H1 (cell line): Measurements from ENCODE around the gene ZNF649. TPM values are rescaled to one million over a fixed set of nuclear protein-coding genes. Genes with fewer than 3 reads are reported as not detected.

ENCODE experiments used
- CEBPB ChIP-seq: IDR thresholded peaks from 2 replicates; pipeline ENCODE4 v1.6.1; 2012; ENCODE audit warnings: low read depth, low read length
- CHD2 ChIP-seq: IDR thresholded peaks from 2 replicates; pipeline ENCODE4 v1.6.1; 2012; ENCODE audit warnings: low read length, improper control_type of control experiment
- CHD7 ChIP-seq: fragments of 300-600 bp; sonication (generic); IDR thresholded peaks from 2 replicates; pipeline ENCODE4 v1.7.1; 2012; ENCODE audit warnings: low read length, moderate library complexity, mild to moderate bottlenecking, inconsistent platforms; ENCODE audit not compliant: insufficient replicate concordance
- CREB1 ChIP-seq: IDR thresholded peaks from 2 replicates; pipeline ENCODE4 v1.6.1; 2012; ENCODE audit warnings: inconsistent platforms
- FOSL1 ChIP-seq: IDR thresholded peaks from 2 replicates; pipeline ENCODE4 v1.6.1; 2011; ENCODE audit warnings: mild to moderate bottlenecking, low read depth, low read length, moderate library complexity; ENCODE audit not compliant: insufficient read depth
- HDAC2 ChIP-seq, 2 experiments: fragments of 300-600 bp in 1 of 2; sonication (generic) in 1 of 2; IDR thresholded peaks; 2 replicates each; pipeline ENCODE4 v1.6.1; 2011 to 2012; ENCODE audit warnings: low read depth in 2 of 2, low read length in 2 of 2, mild to moderate bottlenecking in 2 of 2, moderate library complexity in 2 of 2, borderline replicate concordance in 1 of 2, inconsistent platforms in 1 of 2
- JUN ChIP-seq: IDR thresholded peaks from 2 replicates; pipeline ENCODE4 v1.6.1; 2011; ENCODE audit warnings: low read depth, mild to moderate bottlenecking, improper control_type of control experiment, low read length
- RNF2 ChIP-seq: fragments of 200-900, 300-1000 bp; sonication (generic); IDR thresholded peaks from 2 replicates; pipeline ENCODE4 v1.7.1; 2016; ENCODE audit warnings: borderline replicate concordance, low read depth, mild to moderate bottlenecking, antibody characterized with exemption, low read length; ENCODE audit not compliant: poor library complexity, severe bottlenecking; ENCODE audit errors: missing control alignments
- TEAD4 ChIP-seq: IDR thresholded peaks from 2 replicates; pipeline ENCODE4 v1.6.1; 2012; ENCODE audit warnings: low read depth, low read length, inconsistent platforms, mixed read lengths
- USF2 ChIP-seq: IDR thresholded peaks from 2 replicates; pipeline ENCODE4 v1.6.1; 2011; ENCODE audit warnings: low read length, improper control_type of control experiment
- YY1 ChIP-seq: IDR thresholded peaks from 2 replicates; pipeline ENCODE4 v1.6.1; 2011; ENCODE audit warnings: low read depth, mild to moderate bottlenecking, low read length
- polyA plus RNA-seq, 7 experiments: library from polyadenylated mRNA; depleted of rRNA in 3 of 7; stranded (reverse) in 5 of 7; unstranded in 2 of 7; fragments of >200 nt in 5 of 7; fragments of 200-250 nt in 2 of 7; gene quantifications; 1 replicate in 5 of 7; 2 replicates in 1 of 7; 4 replicates in 1 of 7; pipeline versions ENCODE4 v1.2.1 to v1.2.3, GENCODE V29; 2011 to 2013; ENCODE audit warnings: missing spikeins in 2 of 7, mixed read lengths in 2 of 7
- total RNA-seq: library from RNA; stranded (reverse); fragmentation: NEBNext Ultra II Directional; extraction: Animal tissue kit (Norgen Biotek cat#: 25700); gene quantifications from 2 replicates; pipeline ENCODE4 v1.2.1, GENCODE V29; 2021

ZNF649 gene
- total and polyA plus RNA-seq, 2 of the 8 experiments (the other 6 are each of a cell fraction or from before 2014, with no cell fraction given) = 24.7 to 51.7 TPM

GRCh38 chr19:51948975-51949374 lies 44.2 kb upstream of the ZNF649 start (continued):
- TF ChIP-seq CHD7 (no peak), USF2 (no peak), CHD2 (no peak), YY1 (no peak), TEAD4 (no peak), JUN (no peak), FOSL1 (no peak), CREB1 (no peak), RNF2 (no peak), CEBPB (no peak), HDAC2 (IDR thresholded peaks at IDR 0.05; ENCODE audit: borderline replicate concordance in 1 of 2, low read depth in 2 of 2, low read length in 2 of 2) (no peak)
